ENCODE measurements around the gene ATP2A2. TPM values are rescaled to one million over a fixed set of nuclear protein-coding genes. Genes with fewer than 3 reads are reported as not detected.
"Not testable (repeated sequence)": the region's sequence is repeated elsewhere in the genome, so short reads cannot be mapped to it uniquely, and the experiment has no call there.

The ATP2A2 gene
- total and polyA plus RNA-seq, 2 of the 4 experiments (the other 2 are of a cell fraction) = 166 to 225 TPM

DNA sequence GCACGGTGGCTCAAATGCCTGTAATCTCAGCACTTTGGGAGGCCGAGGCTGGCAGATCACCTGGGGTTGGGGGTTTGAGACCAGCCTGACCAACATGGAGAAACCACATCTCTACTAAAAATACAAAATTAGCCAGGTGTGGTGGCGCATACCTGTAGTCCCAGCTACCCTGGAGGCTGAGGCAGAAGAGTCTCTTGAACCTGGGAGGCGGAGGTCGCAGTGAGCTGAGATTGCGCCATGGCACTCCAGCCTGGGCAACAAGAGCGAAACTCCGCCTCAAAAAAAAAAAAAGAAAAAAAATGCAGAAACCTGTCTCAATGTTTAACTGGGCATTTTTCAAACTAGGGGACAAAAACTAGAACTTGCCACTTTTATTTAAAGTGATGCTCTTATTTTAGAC is 59.2 kb downstream of the ATP2A2 start:
- DNase-seq; H3K27me3 ChIP-seq (ENCODE audit: control insufficient read depth, insufficient read depth, low read length); intact Hi-C loops (cut with micrococcal nuclease); POLR2A ChIA-PET (ENCODE audit: unreplicated experiment); H3K23ac ChIP-seq (ENCODE audit: low read depth, low read length); CTCF ChIA-PET; H4K5ac ChIP-seq (ENCODE audit: low read depth, low read length); H2AFZ ChIP-seq (replicated peaks; ENCODE audit: low read length, poor library complexity); H3K56ac ChIP-seq (ENCODE audit: extremely low read depth, insufficient read depth, low read length); in situ Hi-C loops (cut with MboI; ENCODE audit: low sequenced_read_pairs); H3K9ac ChIP-seq (ENCODE audit: low read depth, low read length); H3K4me2 ChIP-seq (ENCODE audit: low read depth, low read length); H3K9me3 ChIP-seq (ENCODE audit: control insufficient read depth, insufficient read depth, low read length); H2BK15ac ChIP-seq (ENCODE audit: low read depth, low read length); BruUV-seq (replicated peaks); H3K27ac ChIP-seq (ENCODE audit: insufficient read depth, low read length); dilution Hi-C loops (cut with HindIII; ENCODE audit: low sequenced_read_pairs, unreplicated experiment); H2BK120ac ChIP-seq (ENCODE audit: low read depth, low read length); H2AK9ac ChIP-seq (replicated peaks; ENCODE audit: low read depth, low read length, poor library complexity); H3K4me3 ChIP-seq (ENCODE audit: insufficient read depth, low read depth, low read length); ATAC-seq (ENCODE audit: low read depth); H2BK20ac ChIP-seq (ENCODE audit: low read depth, low read length); H3K4me1 ChIP-seq (ENCODE audit: control insufficient read depth, insufficient read depth, low read length); H3K18ac ChIP-seq (ENCODE audit: low read depth, low read length): not testable (repeated sequence)
- Histone ChIP-seq H3K79me1 (ENCODE audit: low read depth in 1 of 2, low read length in 2 of 2) (peaks cover 60 to 76% of the 10 kb centered on the region in 2 experiments), H3K14ac (replicated peaks; ENCODE audit: low read depth, low read length) (0 out of 2 replicates have a peak overlapping the region, but pooled peaks have one; percentile 15), H3K9me1 (ENCODE audit: insufficient read depth, low read length) (peaks cover 21% of the 10 kb centered on the region; the same call in 1 of the 2 replicates), H2BK5ac (ENCODE audit: low read depth, low read length, poor library complexity, severe bottlenecking) (peak overlapping the region; percentile 83), H4K20me1 (ENCODE audit: insufficient read depth, low read length) (peaks cover 49% of the 10 kb centered on the region), H2AK5ac (ENCODE audit: low read depth, low read length) (peak overlapping the region; percentile 52; the same call in 1 of the 2 replicates), H4K91ac (ENCODE audit: insufficient read depth, low read depth, low read length) (peak overlapping the region; percentile 27; the same call in 1 of the 2 replicates), H3K36me3 (ENCODE audit: control insufficient read depth, insufficient read depth, low read length) (peaks cover 82% of the 10 kb centered on the region), H3K4ac (ENCODE audit: low read depth, low read length) (peak overlapping the region; percentile 59), H4K8ac (ENCODE audit: low read depth in 2 of 2, low read length in 2 of 2) (0 out of 4 replicates have a peak overlapping the region, but pooled peaks of 1 of the 2 experiments have one; percentile 46)
- no CpG with 5 or more reads among the region's 8 CpGs for WGBS, 2 experiments (ENCODE audit: extremely low coverage in 2 of 2, insufficient read length in 1 of 2)
